AG08395 (cell line): ENCODE measurements around the gene DHDDS.
"Not testable (repeated sequence)": the region's sequence is repeated elsewhere in the genome, so short reads cannot be mapped to it uniquely, and the experiment has no call there.

Experiments
- DNase-seq: peaks from one replicate; pipeline ENCODE4 v3.0.0; 2012; ENCODE audit warnings: mixed read lengths, low spot score

The DHDDS gene, protein sequence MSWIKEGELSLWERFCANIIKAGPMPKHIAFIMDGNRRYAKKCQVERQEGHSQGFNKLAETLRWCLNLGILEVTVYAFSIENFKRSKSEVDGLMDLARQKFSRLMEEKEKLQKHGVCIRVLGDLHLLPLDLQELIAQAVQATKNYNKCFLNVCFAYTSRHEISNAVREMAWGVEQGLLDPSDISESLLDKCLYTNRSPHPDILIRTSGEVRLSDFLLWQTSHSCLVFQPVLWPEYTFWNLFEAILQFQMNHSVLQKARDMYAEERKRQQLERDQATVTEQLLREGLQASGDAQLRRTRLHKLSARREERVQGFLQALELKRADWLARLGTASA

GRCh38 chr1:26431979-26432695 is at the start of gene DHDDS:
TSS of gene DHDDS (plus strand) at chr1:26432321. CDS start at chr1:26432946, 625 bp downstream.
- peak; percentile 100 for DNase-seq

DNA sequence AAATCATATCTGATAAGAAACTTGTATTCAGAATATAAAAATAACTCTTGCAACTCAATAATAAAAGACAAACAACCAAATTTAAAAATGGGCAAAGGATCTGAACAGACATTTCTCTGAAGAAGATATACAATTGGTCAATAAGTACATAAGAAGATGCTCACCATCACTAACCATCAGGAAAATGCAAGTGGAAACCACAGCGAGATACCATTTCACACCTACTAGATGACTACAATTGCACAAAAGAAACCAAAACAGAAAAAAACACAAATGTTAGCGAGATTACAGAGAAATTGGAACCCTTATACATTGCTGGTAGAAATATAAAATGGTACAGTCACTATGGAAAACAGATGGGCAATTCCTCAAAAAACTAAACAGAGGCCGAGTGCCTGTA is 48.0 kb upstream of the DHDDS start:
- DNase-seq = no peak

- DNase-seq = not testable (repeated sequence)
Measured at GRCh38 chr1:26385063-26385462, 47.1 kb upstream of the DHDDS start.

DNA sequence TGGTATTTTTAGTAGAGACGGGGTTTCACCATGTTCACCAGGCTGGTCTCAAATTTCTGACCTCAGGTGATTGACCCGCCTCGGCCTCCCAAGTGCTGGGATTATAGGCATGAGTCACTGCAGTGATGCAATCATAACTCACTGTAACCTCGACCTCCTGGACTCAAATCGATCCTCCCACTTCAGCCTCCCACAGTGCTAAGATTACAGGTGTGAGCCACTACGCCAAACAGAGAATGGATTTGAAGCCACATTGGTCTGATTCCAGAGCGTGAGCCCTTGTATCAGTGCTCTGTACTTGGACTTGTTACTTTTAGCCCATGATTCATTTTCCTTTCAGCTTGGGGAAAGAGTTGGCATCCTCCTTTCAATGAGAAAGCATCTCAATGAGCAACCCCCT is 44.7 kb upstream of the DHDDS start:
- DNase-seq = no peak

GRCh38 chr1:26388791-26389445 is 43.2 kb upstream of the DHDDS start:
- no peak for DNase-seq

GRCh38 chr1:26389604-26390247 is 42.4 kb upstream of the DHDDS start:
- no peak for DNase-seq

DNA sequence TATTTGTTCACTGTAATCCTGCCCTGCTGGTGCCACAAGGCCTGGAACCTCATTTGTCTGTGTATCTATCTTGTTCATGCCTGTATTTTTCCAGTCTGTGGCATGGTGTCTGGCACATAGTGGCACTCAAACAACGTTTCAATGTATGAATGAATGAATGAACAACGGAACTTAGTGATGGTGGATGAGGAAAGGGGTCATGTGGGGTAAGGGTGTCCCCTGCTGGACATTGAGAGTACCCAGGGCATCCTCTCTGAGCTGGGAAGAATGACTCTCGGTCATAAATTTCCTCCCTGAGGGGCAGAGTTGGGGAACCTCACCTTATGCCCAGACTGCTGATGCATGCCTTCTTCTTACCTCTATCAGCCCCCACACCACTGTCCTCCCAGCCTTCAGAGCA is 40.7 kb upstream of the DHDDS start:
- DNase-seq = peak; percentile 75

DNA sequence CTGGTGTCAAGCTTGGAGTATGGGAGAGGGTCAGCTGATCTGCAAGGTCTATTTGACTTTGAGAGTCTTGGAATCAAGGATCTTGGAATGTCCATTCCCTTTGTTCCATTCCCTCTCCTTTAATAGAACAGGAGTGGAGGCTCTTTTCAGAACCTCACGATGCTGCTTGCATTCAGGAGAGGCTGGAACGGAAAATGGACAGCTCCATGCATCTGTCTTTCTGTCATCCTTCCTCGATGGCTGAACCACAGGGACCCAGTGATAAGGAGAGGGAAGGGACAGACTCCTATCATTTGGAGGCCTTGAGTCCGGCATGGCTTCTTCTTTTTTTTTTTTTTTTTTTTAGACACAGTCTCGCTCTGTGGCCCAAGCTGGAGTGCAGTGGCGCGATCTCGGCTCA is 36.4 kb upstream of the DHDDS start:
- no peak for DNase-seq

DNA sequence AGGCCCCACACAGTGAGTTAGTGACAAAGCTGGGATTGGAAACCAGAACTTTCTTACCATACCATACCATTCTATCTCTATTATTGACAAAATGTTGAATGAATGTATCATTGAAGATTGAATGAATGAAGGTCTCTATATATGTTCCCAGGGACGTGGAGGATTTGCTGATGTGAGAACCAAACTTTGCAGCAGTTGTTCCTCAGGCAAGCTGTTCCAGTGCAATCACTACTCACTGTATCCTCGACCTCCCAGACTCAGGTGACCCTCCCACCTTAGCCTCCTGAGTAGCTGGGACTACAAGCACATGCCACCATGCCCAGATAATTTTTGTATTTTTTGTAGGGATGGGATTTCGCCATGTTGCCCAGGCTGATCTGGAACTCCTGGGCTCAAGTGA is 33.1 kb upstream of the DHDDS start:
- no peak for DNase-seq

- no peak for DNase-seq
Measured at GRCh38 chr1:26401891-26402290, 30.2 kb upstream of the DHDDS start.

GRCh38 chr1:26403656-26404055 is 28.5 kb upstream of the DHDDS start:
- DNase-seq = no peak

DNA sequence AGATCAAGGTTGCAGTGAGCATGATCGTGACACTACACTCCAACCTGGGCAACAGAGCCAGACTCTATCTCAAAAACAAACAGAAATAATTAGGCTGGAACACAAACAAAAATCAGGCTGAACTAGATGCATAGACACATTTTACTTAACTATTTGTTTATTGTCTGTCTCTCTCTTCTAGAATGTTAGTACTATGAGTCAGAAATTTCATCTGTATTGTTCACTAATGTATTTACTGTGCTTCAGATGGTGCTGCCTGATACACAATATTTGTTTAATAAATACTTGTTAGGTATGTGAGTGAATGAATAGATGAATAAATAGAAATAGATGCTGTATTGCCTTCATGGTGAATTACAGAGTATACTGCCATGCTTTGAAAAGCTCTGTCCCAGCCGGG is 27.5 kb upstream of the DHDDS start:
- DNase-seq = no peak

GRCh38 chr1:26405281-26405915 is 26.7 kb upstream of the DHDDS start:
- no peak for DNase-seq

DNA sequence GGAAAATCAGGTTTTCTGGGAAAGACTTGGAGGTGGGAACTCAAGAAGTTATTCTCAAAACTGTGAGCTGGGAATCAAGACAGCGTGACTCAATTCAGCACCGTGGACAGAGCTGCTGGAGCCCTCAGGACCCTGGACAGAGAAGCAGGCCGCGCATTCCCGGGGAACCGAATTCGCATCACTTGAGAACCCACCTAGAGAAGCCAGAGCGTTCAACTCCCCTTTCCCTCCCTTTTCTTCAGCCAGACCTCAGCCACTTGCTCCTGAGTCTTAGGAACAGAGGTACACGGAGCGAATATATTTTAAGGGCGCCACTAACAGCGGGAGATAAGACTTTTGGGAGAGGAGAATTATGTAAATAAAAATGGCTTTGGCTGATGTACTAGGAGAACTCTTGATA is 23.5 kb upstream of the DHDDS start:
- DNase-seq = peak; percentile 88

- DNase-seq = no peak
Measured at GRCh38 chr1:26409191-26409807, 22.8 kb upstream of the DHDDS start.

DNA sequence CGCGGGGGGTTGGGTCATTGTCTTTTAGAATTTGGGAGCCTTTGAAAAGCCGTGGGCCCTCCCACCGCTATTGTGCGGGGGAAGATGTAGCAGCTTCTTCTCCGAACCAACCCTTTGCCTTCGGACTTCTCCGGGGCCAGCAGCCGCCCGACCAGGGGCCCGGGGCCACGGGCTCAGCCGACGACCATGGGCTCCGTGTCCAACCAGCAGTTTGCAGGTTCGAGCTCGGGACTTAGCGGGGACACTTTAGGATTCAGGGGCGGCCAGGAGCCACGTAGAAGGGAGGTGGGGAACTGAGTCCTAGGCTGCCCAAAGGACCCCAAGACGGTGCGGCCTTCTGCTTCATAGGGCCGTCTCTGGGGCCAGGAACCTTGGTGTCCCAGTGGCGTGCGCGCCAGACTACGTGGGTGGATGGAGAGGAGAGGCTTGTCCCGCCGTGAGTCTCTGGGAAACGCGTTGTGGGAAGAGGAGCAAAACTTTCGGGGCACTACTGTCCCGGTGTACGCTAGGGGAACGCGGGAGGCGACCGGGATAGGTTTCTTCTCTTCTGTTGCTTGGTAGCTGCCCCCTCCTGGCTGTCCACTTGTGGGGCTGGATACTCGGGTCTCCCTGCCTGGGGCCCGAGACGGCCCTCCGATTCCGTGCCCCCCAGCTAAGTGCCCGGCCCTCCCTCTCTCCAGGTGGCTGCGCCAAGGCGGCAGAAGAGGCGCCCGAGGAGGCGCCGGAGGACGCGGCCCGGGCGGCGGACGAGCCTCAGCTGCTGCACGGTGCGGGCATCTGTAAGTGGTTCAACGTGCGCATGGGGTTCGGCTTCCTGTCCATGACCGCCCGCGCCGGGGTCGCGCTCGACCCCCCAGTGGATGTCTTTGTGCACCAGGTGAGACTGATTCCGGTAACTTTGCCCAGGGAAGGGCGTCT is 21.2 kb upstream of the DHDDS start, which contains the start of gene LIN28A:
LIN28A (plus strand) TSS at position 112 of the 918 bp plus-strand sequence; CDS start at position 187, 75 bp downstream.
- no peak for DNase-seq

DNA sequence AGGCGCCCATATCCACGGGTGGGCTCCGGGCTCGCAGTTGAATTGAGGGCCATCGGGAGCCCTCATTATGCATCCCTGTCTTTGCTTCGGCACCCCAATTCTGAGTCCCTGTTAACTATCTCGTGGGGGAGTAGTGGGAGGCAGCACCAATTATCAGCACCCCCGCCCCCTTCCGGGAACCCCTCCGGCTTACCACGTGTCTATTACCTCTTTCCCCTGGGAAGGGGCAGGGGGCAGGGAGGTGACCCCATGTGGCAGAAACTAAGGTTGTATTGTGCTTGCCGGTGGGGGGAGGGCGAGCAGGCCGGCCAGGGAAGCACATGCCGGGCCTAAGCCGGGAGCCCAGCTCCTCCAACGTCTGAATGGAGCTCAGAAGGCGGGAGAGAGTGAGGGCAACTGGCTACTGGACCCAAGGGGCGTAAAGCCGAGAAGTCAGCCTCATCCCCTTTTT is 20.5 kb upstream of the DHDDS start:
- no peak for DNase-seq

- no peak for DNase-seq
Measured at GRCh38 chr1:26412180-26412840, 19.8 kb upstream of the DHDDS start.

- DNase-seq = no peak
Measured at GRCh38 chr1:26413031-26413430, 19.1 kb upstream of the DHDDS start.
